Left forelimb (tissue), 1 donor: ENCODE measurements around the gene CYP27A1.
"Not testable (repeated sequence)": the region's sequence is repeated elsewhere in the genome, so short reads cannot be mapped to it uniquely, and the experiment has no call there.

Experiments
- DNase-seq: peaks from one replicate; pipeline ENCODE4 v3.0.0-alpha.2; 2018; ENCODE audit warnings: low spot score

CYP27A1 gene

DNA sequence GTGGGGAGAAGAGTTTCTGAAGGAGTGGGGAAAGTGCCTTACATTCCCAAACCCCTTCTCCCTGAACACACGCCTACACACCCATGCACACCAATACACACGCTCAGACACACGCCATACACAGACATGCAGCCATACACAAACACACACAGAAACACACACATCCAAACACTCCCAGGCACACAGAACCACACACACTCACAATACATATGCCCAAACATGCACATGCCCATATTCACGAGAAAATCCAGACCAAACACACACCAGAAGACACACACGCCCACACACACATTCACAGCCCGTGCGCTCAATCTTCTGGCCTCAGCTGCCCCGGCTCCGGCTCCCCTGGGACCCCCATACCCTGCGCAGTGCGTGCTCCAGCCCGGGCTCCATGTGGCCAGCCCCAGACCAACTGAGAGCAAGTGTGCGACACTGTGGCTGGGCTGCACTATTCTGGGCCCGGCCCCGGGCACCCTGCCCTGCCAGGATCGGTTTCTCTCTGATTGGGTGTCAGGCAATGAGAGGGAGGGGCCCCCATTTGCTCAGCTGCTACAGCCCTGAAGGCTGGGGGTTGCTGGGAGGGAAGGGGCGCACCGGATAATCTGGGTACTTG, 49.5 kb downstream of the CYP27A1 start, which contains the start of gene PRKAG3:
PRKAG3 (minus strand) TSS at position 426 of the 613 bp plus-strand sequence.
- no peak for DNase-seq

DNA sequence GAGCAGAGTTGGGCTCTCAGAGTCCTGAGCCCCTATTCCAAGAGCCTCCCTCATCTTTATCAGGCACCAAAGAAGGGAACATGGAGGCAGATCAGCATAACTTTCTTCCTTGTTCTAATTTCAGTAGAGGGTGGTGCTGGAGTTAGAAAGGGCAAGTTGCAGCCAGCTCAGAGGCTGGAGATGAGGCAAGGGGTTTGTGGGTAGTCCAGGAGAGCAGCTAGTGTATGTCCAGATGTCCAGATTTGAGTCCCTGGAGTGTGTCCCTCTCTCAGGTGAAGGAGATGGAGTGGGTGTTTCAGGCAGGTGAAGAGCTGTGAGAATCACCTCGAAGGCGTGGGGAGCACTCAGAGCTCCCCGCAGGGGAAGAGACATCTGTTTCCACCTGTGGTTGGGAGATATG, 50.1 kb downstream of the CYP27A1 start:
- no peak for DNase-seq

DNA sequence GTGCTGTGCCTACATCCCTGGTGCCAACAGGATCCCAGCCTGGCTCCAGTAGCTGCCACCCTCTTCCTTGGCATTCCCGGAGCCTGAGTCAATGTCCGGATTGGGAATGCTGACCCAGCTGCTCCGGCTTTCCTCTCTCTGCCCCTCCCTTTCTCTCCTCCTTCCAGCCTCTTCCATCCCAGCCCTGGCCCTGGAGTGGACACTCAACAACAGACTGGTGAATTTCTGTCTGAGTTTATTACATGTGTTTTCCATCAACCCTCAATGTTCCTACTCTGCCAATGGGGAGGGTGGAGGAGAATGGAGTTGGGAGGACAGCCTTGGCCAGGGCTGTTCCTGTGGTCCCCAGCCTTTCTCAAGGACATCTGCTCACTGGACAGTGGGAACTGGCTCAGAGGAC, 50.6 kb downstream of the CYP27A1 start:
- no peak for DNase-seq

DNA sequence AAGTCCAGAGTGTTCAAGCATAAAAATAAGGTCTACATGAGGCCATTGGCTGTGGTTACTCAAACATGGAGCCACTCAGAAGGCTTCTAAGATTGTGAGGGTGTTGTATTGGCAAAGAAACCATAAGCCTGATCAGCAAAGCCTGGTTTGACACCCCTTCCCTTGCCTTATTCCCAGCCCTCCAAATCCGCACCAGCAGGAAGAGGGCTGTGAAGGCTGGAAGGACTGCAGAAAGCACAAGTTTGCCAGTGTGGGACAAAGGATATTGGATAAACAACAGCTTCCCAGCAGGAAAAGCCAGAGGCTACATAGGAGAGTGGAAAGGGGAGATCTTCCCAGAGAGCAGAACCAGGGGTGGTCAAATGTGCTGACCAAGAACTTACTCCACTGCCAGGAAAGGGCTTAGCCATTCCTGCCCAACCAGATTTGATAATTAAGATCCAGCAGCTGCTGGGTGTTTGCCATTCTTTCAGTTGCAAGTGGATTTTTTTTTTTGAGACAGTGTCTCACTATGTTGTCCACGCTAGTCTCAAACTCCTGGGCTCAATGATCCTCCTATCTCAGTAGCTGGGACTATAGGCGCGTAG, 51.2 kb downstream of the CYP27A1 start:
- DNase-seq: no peak

DNA sequence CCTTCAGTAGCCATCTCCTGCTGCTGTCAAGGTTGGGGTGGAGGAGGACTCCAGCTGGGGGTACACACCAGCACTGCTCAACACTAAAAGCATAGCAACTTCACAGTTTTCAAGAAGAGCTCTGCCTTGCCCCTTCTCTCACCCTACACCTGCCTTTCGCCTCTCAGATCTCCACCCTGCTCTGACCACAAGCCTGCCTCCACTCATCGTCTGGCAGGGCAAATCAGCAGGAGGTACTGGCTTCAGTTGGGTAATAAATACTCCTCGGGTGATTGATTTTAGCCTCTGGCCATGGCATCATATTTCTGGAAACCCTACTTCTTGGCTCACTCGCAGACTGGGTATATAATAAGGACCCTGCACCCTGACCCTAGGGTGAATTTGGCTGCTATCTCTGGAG, 52.7 kb downstream of the CYP27A1 start:
- no peak for DNase-seq

DNA sequence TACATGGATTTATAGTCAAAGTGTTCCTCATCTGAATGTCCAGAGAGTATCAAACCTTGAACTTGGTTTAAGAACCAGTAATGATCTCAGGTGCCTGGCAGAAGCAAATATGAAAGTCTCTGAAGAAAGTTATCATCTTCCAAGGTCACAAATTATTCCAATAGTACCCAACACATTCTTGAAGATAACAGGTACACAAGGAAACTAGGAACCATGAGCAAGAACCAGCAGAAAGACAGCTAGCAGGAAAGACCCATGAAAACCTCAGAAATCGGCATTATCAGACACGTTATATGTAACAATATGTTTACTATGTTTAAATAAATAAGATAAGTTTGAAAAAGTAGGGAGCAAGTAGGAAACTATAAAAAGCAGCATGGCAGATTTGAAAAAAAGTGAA, 55.5 kb downstream of the CYP27A1 start:
- no peak for DNase-seq

DNA sequence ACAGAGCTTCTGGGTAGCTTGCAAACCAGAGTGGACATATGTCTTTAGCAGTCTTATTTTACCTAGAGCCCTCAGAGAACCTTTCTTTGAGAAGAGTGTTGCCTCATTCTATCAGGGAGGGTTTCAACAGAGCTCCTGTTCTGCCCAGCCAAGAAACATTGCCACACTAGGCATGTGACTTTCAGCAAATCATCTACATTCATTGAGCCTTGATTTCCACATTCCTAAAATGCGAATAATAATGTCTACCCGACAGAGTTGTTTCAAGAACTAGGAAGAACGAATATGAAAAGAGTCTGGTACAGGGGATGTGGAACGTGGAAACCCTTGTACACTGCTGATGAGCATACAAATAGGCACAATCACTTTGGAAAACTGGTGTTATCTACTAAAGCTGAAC, 57.5 kb downstream of the CYP27A1 start:
- no peak for DNase-seq

DNA sequence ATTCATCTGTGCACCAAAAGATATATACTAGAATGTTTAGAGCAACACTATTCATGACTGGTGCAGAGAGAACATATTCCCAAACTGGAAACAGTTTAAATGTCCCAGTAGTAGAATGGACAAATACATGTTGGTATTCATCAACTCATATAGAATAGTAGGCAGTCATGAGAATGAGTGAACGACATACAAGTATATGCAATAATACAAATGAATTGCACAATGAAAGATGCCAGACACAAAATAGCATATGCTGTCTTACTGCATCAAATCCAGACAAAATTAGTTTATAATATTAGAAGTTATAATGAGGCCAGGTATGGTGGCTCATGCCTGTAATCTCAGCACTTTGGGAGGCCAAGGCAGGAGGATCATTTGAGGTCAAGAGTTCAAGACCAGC, 57.9 kb downstream of the CYP27A1 start:
- DNase-seq: no peak

DNA sequence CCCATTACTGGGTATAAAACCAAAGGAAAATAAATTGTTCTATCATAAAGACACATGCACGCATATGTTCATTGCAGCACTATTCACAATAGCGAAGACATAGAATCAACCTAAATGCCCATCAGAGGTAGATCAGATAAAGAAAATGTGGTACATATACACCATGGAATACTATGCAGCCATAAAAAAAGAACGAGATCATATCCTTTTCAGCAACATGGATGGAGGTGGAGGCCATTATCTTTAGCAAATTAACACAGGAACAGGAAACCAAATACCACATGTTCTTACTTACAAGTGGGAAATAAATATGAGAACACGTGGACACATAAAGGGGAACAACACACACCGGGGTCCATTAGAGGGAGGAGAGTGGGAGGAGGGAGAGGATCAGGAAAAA, 62.4 kb downstream of the CYP27A1 start:
- not testable (repeated sequence) for DNase-seq

DNA sequence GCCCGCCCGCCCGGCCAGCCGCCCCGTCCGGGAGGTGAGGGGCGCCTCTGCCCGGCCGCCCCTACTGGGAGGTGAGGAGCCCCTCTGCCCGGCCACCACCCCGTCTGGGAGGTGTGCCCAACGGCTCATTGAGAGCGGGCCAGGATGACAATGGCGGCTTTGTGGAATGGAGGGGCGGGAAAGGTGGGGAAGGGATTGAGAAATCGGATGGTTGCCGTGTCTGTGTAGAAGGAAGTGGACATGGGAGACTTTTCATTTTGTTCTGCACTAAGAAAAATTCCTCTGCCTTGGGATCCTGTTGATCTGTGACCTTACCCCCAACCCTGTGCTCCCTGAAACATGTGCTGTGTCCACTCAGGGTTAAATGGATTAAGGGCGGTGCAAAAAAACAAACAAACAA, 65.0 kb downstream of the CYP27A1 start:
- not testable (repeated sequence) for DNase-seq

DNA sequence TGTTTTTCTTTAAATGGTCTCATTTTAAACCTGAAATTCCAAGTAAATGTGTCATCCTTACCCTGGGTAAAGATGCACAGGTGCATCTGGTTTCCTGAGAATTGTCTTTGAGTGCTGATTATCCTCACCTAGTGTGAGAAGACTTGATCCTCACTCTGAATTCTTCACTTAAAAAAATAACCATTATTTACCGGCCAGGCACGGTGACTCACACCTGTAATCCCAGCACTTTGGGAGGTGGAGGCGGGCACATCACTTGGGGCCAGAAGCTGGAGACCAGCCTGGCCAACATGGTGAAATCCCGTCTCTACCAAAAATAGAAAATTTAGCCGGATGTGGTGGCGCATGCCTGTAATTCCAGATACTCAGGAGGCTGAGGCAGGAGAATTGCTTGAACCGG, 67.8 kb downstream of the CYP27A1 start:
- DNase-seq: no peak

DNA sequence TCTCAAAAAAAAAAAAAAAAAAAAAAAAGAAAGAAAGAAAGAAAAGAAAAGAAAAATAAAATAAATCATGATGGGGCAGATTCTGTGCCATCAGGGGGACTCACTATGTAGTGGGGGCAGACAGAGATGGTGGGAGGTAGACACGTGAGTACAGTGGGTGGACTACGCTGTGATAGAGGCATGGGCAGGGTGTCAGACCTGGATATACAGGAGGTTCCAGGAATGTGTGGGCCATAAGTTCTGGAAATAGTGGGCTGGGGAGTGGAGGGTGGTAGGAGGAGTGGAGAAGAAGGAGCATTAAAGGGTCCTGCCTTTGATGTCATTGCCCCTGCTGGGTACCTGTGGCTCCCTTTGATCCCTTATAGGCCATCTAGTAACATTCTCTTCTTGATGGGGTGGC, 68.8 kb downstream of the CYP27A1 start:
- no peak for DNase-seq

DNA sequence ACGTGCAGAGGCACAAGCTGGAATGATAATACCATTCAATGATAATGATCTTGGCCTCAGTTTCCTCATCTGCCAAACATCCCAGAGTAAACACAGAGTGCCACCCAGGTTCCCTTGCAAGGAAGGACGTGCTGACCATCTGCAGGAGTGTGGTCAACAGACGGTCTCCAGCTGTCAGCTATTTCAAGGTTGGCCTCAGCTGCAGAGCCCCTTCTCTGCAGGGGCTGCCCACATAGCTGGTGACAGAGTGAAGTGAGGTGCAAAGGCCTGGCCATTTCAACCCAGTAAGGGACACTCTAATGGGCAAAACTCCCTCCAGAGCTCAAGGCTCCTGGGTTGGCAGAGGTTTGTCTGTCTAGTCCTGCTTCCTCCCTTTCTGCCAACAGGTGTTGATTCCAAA, 69.3 kb downstream of the CYP27A1 start:
- DNase-seq: no peak

DNA sequence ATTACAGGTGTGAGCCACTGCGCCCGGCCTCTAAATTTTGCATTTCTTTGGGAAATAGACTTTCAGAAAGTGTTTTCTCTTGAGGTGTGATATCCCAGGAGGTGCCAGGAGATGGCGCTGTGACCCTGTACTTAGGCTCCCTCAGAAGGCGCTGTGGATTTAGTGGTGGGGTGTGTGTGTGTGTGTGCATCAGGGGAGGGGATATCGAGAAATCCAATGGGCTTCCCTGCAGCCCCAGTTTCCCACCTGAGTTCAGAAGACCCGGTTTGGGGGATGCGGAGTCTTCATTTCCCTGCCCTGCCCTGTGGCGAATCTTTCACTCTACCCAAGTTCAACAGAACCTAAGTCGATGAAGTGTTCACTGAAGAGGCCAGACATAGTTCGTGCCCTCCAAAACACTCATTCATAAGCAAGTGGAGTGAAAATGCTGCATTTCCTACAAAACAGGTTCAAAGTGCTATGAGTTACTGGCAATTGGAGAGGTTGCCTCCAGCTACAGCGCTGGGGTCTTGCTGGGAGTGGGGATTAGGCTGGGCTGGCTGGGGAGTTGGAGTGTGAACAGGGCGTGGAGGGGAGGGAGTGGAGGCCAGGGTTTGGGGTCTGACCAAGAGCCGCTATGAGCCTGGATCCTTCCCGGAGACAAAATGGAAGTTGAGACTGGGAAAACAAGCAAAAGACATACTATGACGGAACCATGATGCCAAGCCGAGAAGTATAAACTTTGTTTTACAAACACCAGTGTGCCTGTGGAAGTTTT, 71.1 kb downstream of the CYP27A1 start:
- DNase-seq: no peak

DNA sequence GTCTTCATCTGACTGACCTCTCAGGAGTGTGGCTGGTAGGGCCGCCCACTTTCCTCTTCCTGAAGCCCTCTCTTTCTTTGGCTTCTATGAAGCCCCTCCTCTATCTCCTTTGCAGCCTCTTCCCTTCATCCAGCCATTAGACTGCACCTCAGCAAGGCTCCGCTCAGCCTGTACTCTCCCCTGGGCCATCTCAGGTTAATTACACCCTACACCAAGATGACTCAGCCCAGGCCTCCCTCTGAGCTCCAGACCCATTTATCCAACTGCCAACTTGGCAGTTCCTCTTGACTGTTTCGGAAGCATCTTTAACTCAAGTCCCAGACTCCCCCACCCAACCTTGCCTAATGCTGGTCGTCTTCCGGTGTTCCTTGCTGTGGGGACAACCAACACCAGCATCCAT, 71.8 kb downstream of the CYP27A1 start:
- no peak for DNase-seq

DNA sequence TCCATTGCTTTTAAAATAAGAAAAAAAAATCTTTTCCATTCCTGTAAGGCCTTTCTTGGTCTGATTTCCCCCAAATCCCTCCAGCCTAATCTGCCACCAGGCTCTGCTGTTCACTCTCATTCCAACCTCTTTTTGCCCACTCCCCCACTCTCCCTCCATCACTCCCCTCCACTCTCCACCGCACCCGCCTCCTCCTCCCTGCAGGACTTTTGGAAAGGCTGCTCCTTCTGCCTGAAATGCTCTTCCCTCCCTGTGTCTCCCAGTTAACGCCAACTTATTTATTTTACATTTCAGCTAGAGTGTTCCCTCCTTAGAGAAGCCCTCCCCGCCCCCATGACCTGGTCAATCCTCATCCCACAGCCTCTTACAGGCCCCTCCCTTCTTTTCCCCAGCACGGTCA, 72.9 kb downstream of the CYP27A1 start:
- DNase-seq: no peak

DNA sequence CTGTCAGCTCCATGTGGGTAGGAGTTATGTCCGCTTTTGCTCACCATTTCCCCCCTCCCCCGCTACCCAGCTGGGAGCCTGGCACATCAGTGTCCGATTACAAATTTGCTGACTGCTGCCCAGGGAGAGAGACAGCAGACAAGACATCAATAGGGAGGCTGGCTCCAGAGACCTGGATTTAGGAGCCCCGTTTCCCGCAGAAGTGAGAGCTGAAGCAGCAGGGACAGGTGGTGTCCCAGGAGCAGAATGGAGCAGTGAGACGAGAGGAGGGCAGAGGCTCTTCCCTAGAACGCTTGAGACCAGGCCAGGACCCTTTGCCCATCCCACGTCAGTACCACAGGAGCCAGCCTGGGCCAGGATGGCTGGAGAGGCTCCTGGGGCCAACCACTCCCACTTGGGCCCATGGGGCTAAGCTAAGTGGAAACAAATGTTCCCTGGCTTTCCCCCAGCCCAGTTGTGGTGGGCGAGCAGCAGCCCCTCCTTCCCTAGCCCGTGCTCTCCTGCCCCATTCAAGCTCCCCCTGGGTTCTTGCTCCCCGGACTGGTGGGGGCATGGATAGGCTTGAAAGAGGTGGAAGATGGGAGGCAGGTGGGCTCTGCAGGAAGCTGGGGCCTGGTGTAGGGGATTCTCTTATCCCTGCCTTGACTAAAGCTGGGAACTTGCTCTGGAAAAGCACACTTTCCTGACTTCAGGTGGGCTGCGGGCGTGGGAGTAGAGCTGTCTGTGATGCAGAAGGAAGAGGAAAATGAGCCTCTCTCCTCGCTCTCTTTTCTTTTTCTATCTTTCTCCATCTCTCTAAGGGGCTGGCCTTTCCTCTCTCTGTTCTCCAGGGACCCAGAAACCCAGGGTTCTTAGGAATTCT, 73.6 kb downstream of the CYP27A1 start:
- no peak for DNase-seq

DNA sequence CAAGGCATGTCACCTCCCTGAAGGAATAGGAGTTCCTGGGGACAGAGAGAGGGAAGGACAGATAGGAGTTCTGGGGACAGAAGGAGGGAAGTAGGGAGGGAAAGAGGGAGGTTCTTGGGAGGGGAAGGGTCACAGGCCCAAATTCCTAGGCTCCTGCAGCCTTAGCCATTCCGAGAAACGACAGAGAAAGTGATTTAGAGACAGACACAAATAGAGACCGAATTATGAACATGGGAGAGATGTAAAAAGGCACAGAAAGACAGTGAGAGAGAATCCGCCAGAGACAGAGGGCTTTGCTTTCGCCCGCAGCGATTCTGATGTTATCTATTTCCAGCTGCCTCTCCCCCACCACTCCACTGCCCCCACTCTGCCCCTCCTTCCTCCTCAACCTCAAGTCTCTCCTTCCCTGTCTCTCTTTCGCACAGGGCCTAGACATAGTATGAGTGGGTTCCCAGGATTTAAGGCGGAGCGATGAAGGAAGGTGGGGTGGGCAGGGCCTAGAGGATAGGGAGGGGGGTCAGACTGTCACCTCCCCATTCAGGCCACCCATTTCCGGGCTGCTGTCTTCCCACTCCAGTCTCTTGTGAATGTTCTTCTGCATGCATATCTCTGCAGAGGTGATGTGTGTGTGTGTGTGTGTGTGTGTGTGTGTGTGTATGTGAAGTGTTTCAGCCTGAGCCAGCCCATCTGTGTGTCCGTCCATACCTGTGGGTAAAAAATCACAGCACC, 74.4 kb downstream of the CYP27A1 start:
- no peak for DNase-seq

DNA sequence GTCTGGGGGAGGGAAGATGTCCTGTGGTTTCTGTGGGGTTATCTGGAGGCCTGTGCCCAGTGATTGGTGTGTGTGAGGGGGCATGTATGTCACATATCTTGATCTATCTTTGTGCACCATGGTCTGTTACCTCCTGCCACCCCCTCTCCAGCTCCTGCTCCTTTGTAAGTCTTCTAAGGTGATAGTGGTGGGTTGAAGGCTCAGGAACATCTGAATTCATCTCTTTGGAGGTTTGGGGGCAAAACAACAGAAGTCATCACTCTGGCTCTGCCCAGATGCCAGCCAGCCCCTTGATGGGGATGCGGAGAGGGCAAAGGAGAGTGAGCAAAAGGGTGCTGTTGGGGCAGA, 74.9 kb downstream of the CYP27A1 start:
- DNase-seq: no peak

DNA sequence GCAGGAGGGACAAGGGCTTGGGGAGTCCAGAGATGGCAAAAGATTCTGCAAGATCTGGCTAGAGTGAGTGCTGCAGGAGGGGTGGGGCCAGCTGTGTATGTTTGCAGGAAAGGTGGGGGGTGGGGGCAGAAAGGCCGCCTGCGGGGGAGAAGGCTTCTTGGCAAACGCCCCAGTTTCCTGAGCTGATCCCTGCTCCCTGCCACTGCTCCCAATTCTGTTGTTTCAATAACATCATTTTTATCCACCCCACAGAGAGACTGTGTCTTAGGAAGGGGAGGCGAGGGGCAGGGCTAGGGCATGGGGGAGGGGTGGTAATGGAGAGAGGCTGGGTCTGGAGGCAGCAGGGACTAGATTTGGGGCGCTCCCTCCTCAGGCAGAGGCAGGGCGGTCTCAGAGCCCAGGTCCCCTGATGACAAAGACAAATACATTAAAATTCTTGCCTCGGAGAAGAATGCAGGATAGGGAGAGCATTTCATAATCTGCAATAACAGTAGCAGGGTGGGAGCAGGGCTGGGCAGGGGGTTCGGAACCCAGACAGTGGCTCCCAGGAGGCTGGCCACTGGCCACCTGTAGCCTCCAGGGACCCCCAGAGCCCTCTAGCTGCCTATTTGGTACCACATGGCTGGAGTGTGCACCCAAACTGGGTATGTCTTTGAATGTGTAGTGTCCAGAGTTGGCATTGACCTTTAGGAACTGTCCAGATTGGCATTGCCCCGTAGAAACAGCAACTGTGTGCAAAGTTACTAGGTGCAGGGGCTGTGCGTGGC, 75.6 kb downstream of the CYP27A1 start:
- DNase-seq: no peak

DNA sequence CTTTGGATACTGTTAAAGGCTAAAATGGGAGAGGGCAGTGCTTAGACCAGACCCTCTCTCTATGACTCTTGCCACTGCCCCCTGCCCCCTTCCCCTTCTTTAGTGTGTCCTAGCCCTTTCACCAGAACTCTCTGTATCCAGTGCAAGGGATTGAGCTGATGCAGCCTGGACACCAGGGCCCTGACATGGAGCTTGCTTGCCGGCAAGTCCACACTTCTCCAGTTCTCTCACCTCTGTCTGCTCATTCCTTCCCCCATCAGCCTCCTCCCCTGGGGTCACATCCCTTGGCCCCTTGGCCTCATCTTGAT, 76.1 kb downstream of the CYP27A1 start:
- no peak for DNase-seq
